ENCODE data around the gene LYPD6B.
A peak's percentile ranks its signal among the peaks of the same experiment; 100 is the strongest.

The LYPD6B gene

DNA sequence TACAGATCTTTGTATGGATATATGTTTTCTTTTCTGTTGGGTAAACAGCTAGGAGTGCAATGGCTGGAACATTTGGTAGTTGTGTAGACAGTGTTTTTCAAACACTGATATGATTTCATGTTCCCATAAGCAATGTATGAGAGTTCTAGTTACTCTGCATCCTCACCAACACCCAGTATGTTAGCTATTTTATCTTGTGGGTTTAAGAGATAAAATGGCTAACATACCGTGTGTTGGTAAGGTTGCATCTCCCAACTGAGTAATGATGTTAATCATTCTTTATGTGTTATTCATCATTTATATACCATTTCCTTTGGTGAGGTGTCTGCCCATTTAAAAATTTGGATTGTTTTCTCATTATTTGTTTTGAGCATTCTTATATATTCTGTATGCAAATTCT is 65.7 kb downstream of the LYPD6B start:
- H2AFZ ChIP-seq: no peak overlapping the region
- no peaks in the 10 kb centered on the region for H3K36me3 ChIP-seq (ENCODE audit: control insufficient read depth, insufficient read depth, low read length)
- H3K27ac ChIP-seq: no peak overlapping the region
- no peak overlapping the region for H3K4me2 ChIP-seq (ENCODE audit: low read length)
- no peak overlapping the region for H3K9ac ChIP-seq
- H3K79me2 ChIP-seq: no peaks in the 10 kb centered on the region
- H3K4me3 ChIP-seq (ENCODE audit: low read depth, low read length): no peak overlapping the region
- no peaks in the 10 kb centered on the region for H3K27me3 ChIP-seq (ENCODE audit: control insufficient read depth, insufficient read depth, low read length)
- peaks cover 5% of the 10 kb centered on the region for H3K4me1 ChIP-seq
- no peaks in the 10 kb centered on the region for H3K9me3 ChIP-seq (ENCODE audit: control insufficient read depth, low read length)
- TF ChIP-seq, protein P1, sequence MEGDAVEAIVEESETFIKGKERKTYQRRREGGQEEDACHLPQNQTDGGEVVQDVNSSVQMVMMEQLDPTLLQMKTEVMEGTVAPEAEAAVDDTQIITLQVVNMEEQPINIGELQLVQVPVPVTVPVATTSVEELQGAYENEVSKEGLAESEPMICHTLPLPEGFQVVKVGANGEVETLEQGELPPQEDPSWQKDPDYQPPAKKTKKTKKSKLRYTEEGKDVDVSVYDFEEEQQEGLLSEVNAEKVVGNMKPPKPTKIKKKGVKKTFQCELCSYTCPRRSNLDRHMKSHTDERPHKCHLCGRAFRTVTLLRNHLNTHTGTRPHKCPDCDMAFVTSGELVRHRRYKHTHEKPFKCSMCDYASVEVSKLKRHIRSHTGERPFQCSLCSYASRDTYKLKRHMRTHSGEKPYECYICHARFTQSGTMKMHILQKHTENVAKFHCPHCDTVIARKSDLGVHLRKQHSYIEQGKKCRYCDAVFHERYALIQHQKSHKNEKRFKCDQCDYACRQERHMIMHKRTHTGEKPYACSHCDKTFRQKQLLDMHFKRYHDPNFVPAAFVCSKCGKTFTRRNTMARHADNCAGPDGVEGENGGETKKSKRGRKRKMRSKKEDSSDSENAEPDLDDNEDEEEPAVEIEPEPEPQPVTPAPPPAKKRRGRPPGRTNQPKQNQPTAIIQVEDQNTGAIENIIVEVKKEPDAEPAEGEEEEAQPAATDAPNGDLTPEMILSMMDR (IDR thresholded peaks at IDR 0.05): no peak

DNA sequence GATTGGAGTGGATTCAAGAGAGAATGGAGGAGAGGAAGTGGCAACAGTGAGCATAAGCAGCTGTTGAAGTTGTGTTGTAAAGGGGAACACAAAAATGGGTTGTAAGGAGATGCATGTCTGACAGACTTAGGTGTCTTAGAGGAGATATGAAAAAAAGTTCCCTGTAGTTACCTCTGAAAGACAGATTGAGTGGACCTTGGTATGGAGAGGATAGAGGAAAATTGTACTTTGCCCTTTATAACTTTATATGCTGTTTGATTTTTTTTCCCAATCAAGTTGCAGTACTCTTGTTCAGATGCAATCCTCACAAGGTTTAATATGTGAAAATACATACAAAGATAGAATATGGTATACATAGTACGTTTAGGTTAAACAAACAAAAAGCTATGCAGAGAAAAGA is 73.6 kb downstream of the LYPD6B start:
- Histone ChIP-seq H3K27me3 (ENCODE audit: control insufficient read depth, insufficient read depth, low read length) (no peaks in the 10 kb centered on the region), H2AFZ (no peak overlapping the region), H3K9ac (no peak overlapping the region), H3K9me3 (ENCODE audit: control insufficient read depth, low read length) (no peaks in the 10 kb centered on the region), H3K4me1 (no peaks in the 10 kb centered on the region), H3K4me2 (ENCODE audit: low read length) (no peak overlapping the region), H3K4me3 (ENCODE audit: low read depth, low read length) (no peak overlapping the region), H3K36me3 (ENCODE audit: control insufficient read depth, insufficient read depth, low read length) (no peaks in the 10 kb centered on the region), H3K79me2 (no peaks in the 10 kb centered on the region), H3K27ac (no peak overlapping the region)
- TF ChIP-seq, protein P1 (IDR thresholded peaks at IDR 0.05): no peak

DNA sequence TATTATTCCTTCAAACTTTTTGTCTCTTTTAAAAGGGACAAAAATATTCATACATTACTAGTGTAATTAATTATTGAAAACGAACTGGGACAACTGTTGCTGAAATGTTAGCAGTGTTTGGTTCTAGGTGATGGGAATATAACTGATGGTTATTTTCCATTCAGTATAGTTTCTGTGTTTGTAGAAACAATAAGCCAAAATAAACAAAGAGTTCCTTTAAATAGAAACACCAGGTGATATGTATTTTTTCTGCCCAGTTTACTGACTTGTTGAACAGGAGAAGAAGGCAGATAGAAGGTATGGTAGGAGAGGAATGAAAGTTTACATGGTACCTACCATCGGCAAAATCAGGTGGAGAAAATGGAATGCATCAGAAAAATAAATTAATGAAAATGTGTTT is 74.2 kb downstream of the LYPD6B start:
- Histone ChIP-seq H3K27me3 (ENCODE audit: control insufficient read depth, insufficient read depth, low read length) (no peaks in the 10 kb centered on the region), H3K4me2 (ENCODE audit: low read length) (no peak overlapping the region), H3K9me3 (ENCODE audit: control insufficient read depth, low read length) (no peaks in the 10 kb centered on the region), H3K79me2 (no peaks in the 10 kb centered on the region), H3K4me1 (no peaks in the 10 kb centered on the region), H3K9ac (no peak overlapping the region), H3K27ac (no peak overlapping the region), H3K36me3 (ENCODE audit: control insufficient read depth, insufficient read depth, low read length) (no peaks in the 10 kb centered on the region), H3K4me3 (ENCODE audit: low read depth, low read length) (no peak overlapping the region), H2AFZ (no peak overlapping the region)
- TF ChIP-seq, protein P1 (IDR thresholded peaks at IDR 0.05): no peak

DNA sequence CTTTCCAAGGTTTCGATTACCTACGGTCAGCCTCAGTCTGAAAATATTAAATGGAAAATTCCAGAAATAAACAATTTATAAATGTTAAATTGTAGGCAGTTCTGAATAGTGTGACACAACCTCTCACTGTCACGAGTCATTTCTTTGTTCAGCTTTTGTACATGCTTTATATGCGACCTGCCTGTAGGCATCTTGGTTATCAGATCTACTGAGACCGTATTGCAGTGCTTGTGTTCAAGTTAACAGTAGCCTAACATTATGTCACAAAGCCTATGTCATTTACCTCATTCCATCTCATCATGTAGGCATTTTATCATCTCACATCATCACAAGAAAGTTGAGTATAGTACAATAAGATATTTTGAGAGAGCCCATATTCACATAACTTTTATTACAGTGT is 77.3 kb downstream of the LYPD6B start:
- Histone ChIP-seq H3K4me1 (peaks cover 8% of the 10 kb centered on the region), H3K4me3 (ENCODE audit: low read depth, low read length) (no peak overlapping the region), H3K9ac (no peak overlapping the region), H3K27me3 (ENCODE audit: control insufficient read depth, insufficient read depth, low read length) (no peaks in the 10 kb centered on the region), H3K4me2 (ENCODE audit: low read length) (no peak overlapping the region), H3K9me3 (ENCODE audit: control insufficient read depth, low read length) (no peaks in the 10 kb centered on the region), H3K79me2 (no peaks in the 10 kb centered on the region), H3K27ac (no peak overlapping the region), H2AFZ (no peak overlapping the region), H3K36me3 (ENCODE audit: control insufficient read depth, insufficient read depth, low read length) (no peaks in the 10 kb centered on the region)
- TF ChIP-seq, protein P1 (IDR thresholded peaks at IDR 0.05): no peak

DNA sequence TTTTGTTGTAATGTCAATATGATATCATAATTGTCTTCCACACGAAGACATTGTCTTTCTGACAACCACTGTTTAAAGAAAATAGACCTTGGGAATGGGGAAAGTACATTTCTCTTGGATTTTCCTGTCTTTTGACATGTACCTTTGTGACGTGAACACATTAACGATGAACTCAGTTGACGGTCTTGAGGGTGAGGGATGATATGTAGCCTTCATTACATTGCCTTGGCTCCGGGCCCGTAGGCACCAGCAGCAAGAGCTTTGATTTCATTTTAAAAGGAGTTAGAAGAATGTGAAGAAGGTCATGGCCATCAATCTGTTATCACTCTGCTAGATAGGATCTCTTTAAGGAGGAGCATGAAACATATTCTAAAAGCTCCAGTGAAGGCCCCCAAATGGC is 80.9 kb downstream of the LYPD6B start:
- no peaks in the 10 kb centered on the region for H3K9me3 ChIP-seq (ENCODE audit: control insufficient read depth, low read length)
- H2AFZ ChIP-seq: peak overlapping the region; percentile 46
- no peak overlapping the region for H3K27ac ChIP-seq
- H3K79me2 ChIP-seq: no peaks in the 10 kb centered on the region
- no peak overlapping the region for H3K4me3 ChIP-seq (ENCODE audit: low read depth, low read length)
- TF ChIP-seq, protein P1 (IDR thresholded peaks at IDR 0.05): no peak
- no peaks in the 10 kb centered on the region for H3K36me3 ChIP-seq (ENCODE audit: control insufficient read depth, insufficient read depth, low read length)
- peak overlapping the region; percentile 40 for H3K4me2 ChIP-seq (ENCODE audit: low read length)
- H3K9ac ChIP-seq: no peak overlapping the region
- no peaks in the 10 kb centered on the region for H3K27me3 ChIP-seq (ENCODE audit: control insufficient read depth, insufficient read depth, low read length)
- peaks cover 8% of the 10 kb centered on the region for H3K4me1 ChIP-seq
